AG09319 (cell line): ENCODE results near the gene OOSP4A.

ENCODE experiments used
- DNase-seq: peaks from one replicate; pipeline ENCODE4 v3.0.0-alpha.2; 2010; ENCODE audit warnings: low read depth; ENCODE audit errors: extremely low read depth
- CTCF ChIP-seq: IDR thresholded peaks from 2 replicates; pipeline ENCODE4 v1.5.1; 2011; ENCODE audit warnings: low read depth, mild to moderate bottlenecking, inconsistent platforms, low read length, moderate library complexity

Gene OOSP4A

GRCh38 chr11:59939482-59939881 is 24.4 kb upstream of the OOSP4A start:
- no peak for DNase-seq
- TF ChIP-seq CTCF, result no peak

GRCh38 chr11:59941091-59941490 is 22.7 kb upstream of the OOSP4A start:
- DNase-seq, result no peak

GRCh38 chr11:59943997-59944714 is 19.7 kb upstream of the OOSP4A start:
- no peak for TF ChIP-seq CTCF
- DNase-seq, result no peak

More at GRCh38 chr11:59941091-59941490, 22.7 kb upstream of the OOSP4A start:
- TF ChIP-seq CTCF, result no peak

GRCh38 chr11:59944720-59945119 is 19.1 kb upstream of the OOSP4A start:
- DNase-seq, result no peak
- no peak for TF ChIP-seq CTCF

- DNase-seq, result no peak
- TF ChIP-seq CTCF, result no peak
Observed at GRCh38 chr11:59953463-59954218, 10.2 kb upstream of the OOSP4A start.

GRCh38 chr11:59954219-59954847 is 9.5 kb upstream of the OOSP4A start:
- DNase-seq, result no peak
- no peak for TF ChIP-seq CTCF

GRCh38 chr11:59957094-59957493 is 6.7 kb upstream of the OOSP4A start:
- no peak for TF ChIP-seq CTCF
- DNase-seq, result no peak
